ENCODE measurements around the gene RAB20. TPM values are rescaled to one million over a fixed set of nuclear protein-coding genes. Genes with fewer than 3 reads are reported as not detected.

RAB20 gene
- total and polyA plus RNA-seq, 9 of the 15 experiments (the other 6 are each of a cell fraction or from before 2014, with no cell fraction given): 0.62 to 9.2 (median 5.4) TPM

GRCh38 chr13:110516500-110516899 is 45.0 kb downstream of the RAB20 start (continued):
- TF ChIP-seq BCLAF1 (IDR thresholded peaks at IDR 0.05; ENCODE audit: borderline replicate concordance in 1 of 2, control insufficient read depth in 1 of 2, low read depth in 2 of 2, low read length in 1 of 2): no peak
- no peak for TF ChIP-seq MYNN (IDR thresholded peaks at IDR 0.05)
- no peak for TF ChIP-seq MYNN (CRISPR knock-in tag; IDR thresholded peaks at IDR 0.05)
- TF ChIP-seq ZNF274 (IDR thresholded peaks at IDR 0.05; ENCODE audit: borderline replicate concordance, low read depth, low read length): no peak
- TF ChIP-seq MAFG (tag; conservative IDR thresholded peaks at IDR 0.05): no peak
- TF ChIP-seq USF1 (CRISPR knock-in tag; IDR thresholded peaks at IDR 0.05): no peak
- TF ChIP-seq MTA2 (IDR thresholded peaks at IDR 0.05; ENCODE audit: low read depth): no peak
- no peak for TF ChIP-seq MED1 (CRISPR knock-in tag; IDR thresholded peaks at IDR 0.05; ENCODE audit: borderline replicate concordance)
- TF ChIP-seq THRB (CRISPR knock-in tag; conservative IDR thresholded peaks at IDR 0.05): no peak
- TF ChIP-seq CBX1 (IDR thresholded peaks at IDR 0.05; ENCODE audit: low read depth): no peak
